NCI-H226 (cell line): Measurements from ENCODE around the gene LRMDA.
A peak's percentile ranks its signal among the peaks of the same experiment; 100 is the strongest.
"Not testable (repeated sequence)": the region's sequence is repeated elsewhere in the genome, so short reads cannot be mapped to it uniquely, and the experiment has no call there.

ENCODE experiments used
- DNase-seq: peaks from one replicate; pipeline ENCODE4 v3.0.0-alpha.2; 2015

Gene LRMDA

DNA sequence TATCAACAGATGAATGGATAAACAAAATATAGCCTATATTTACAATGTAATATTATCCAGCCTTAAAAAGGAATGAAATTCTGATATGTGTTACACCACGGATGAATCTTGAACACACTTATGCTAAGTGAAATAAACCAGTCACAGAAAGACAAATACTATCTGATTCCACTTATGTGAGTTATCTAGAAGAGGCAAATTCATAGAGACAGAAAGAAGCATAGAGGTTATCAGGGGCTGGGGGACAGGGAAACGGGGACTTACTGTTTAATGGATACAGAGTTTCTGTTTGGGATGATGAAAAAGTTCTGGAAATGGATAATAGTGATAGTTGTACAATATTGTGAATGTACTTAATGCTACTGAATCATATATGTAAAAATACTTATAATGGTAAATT, 329.9 kb downstream of the LRMDA start:
- DNase-seq: no peak

DNA sequence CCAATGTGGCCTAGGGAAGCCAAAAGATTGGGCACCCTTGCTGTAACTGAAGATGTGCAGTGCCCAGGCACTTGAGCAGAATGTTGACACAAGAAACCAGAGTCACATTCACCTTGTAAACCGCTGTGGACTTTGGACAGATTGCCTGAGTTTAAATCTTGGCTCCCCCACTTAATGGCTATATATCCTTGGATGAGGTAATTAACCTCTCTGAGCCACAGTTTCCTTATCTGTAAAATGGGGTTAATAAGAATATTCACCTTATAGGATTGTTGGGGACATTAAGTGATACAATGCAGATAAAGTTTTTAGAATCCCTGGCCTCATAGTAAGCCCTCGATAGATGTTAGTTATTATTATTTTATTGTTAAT, 331.0 kb downstream of the LRMDA start:
- no peak for DNase-seq

- no peak for DNase-seq
Observed at GRCh38 chr10:75763652-75764051, 332.2 kb downstream of the LRMDA start.

DNA sequence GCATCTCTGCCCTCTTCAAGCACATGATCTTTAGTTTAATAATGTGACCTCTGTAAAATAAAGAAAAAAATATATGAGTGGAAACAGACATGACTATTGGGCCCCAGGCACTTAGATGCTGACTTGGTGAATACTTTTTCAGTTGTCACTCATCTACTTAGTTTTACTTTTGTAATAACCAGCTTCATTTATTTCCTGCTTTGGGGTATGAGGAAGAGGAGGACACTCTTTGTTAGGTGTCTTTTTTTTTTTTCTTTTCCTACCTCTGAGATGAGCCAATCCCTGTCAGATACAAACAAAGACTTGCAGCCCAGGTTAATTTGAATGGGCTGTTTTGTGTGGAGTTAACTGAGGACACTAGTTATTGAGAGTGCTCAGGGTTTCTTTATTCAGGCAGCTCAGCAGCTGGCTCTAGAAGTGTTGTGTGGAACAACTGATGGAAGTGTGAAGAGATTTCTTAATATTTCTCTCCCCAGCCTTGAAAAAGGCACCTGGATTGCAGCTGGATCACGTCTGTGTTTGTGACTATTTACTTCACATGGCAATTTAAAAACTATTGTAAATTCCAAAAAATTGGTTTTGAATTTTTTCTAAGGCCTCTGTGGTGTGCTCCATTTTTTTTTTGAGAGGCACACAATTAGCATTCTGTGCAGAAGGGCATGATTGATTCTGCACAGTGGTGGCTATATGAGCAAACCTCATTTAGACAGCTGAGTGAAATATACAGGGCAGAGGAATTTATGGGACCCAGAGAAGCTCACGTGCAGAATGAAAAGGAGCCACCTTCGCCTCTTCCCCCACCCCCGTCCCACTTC, 333.8 kb downstream of the LRMDA start:
- DNase-seq: no peak

- no peak for DNase-seq
Observed at GRCh38 chr10:75765789-75766096, 334.3 kb downstream of the LRMDA start.

DNA sequence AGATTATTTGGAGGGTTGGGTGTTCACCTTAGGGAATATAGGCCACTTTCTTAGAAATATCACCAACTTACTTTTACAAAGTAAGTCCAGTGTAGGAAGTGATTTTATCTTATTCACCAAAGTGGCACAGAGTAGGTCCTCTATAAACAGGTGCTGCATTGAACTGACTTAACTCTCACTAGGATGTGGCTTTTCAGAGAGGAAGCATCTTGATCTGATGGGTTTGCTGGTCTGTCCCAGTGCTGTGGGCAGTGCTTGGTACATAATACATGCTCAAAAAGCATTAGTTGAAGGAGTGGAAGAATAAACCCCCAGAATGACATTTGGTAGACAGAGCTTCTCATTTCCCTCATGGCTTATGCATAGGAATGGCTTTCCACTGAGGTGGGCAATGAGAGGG, 334.7 kb downstream of the LRMDA start:
- no peak for DNase-seq

- not testable (repeated sequence) for DNase-seq
Observed at GRCh38 chr10:75766752-75767151, 335.3 kb downstream of the LRMDA start.

DNA sequence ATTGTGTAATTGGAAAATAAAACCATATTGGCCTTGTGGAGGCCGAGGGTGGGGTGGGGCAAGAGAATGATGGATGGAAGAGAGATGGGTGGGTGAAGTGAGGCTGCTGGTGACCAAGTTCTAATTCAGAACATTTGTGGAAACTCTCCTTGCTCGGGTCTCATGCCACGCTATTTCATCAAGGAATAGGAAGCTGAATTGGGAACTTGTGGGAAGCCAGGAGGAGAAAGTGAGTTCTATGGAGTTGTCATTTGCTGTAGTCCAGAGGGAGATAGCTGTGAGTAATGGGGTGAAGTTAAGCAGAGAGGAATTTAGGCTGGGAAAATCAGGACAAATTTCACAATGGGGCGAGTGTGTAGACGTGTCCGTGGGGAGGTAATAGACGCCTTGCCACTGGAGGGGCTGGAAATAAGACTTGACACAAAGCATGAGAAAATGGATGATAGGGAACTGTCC, 339.2 kb downstream of the LRMDA start:
- peak; percentile 11 for DNase-seq

DNA sequence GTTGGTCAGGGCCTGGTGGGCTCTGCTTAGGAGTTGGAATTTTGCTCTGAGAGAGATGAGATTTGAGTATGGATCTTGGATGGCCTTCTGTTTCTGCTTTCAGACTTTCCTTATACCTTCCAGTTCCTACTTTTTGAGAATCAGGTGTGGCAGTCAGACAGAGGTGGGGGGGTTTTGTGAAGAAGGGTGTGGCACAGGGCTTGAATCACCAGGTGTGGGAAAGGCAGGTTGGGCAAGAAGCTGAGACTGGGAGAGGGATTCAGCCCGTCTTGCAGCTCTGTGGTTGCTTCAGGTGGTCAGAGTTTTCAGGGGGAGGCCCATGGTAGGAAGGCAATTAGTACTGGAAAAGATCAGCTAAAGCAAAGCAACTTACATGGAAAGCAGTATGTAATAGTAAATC, 340.2 kb downstream of the LRMDA start:
- DNase-seq: no peak

GRCh38 chr10:75772153-75772887, 340.9 kb downstream of the LRMDA start:
- DNase-seq: no peak

- peak; percentile 78 for DNase-seq
Observed at GRCh38 chr10:75773231-75773780, 341.9 kb downstream of the LRMDA start.

DNA sequence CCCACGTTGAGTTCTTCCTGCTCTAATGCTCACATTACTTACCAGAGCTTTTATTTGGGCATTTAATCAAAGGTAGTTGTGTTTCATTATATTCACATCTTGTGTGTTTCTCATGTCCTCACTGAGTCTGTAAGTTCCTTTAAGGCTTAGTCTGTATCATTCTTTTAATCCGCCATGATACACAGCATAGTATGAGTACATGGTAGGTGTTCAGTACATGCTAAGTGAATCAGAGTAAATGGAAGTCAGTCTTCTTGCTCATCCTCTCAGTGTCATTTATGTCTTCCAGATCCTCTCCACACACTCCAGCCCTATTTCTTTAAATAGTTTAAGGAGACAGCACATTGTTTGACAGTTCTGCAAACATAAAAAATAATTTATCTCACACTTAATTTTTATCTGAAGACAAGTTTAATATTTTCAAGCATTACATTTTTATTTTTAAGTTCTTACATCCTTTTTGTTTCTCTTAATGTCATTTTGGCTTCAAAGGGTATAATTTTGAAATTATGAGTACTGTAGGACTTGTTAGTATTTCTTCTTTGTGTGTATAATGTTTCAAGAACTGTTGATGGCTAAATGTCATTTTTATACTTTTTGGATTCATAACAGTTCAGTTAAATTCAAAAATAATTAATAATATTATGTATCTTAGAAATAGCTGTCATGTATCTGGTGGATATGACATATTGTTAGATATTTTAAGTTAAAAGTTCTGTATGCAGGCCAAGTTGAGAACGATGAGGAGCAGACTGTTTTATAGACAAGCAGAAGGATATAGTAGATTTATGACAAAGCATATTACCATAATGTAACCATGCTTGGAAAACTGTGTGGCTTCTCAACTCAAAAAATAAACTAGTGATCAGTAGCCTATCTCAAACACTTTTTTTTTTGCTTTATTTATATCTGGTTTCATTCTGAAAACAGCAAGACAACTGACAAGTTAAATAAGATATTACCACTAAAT, 342.7 kb downstream of the LRMDA start:
- no peak for DNase-seq

DNA sequence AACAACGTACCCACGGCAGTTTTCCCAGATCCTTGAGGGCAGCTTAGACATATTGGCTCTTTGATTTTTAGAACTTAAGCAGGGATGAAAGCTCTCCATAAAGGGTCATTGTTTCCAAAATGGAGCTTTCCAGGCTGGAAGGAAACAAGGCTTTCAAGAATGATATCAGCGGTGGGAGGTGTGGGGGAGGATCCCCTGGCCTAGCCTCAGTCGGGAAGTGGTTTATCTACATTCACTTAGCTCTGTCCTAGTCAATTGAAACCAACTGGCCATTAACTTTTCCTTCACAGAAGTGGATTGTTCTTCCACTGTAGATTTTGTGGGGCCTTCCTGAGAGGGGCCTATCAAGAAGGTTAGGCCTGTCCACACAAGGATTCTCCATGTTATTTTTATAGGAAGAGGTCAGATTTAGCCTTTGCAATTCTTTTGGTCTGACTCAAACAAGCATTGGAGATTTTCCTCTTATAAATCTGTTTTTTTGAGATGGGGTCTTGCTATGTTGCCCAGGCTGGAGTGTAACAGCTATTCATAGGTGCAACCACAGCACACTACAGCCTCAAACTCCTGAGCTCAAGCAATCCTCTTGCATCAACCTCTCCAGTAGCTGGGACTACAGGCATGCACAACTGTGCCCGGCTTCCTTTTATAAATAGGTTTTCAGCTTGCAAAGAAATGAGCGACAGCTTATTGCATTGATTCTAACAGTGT, 343.5 kb downstream of the LRMDA start:
- no peak for DNase-seq

GRCh38 chr10:75776738-75777504, 345.5 kb downstream of the LRMDA start:
- DNase-seq: no peak

- no peak for DNase-seq
Observed at GRCh38 chr10:75778665-75779064, 347.2 kb downstream of the LRMDA start.

GRCh38 chr10:75779276-75779675, 347.9 kb downstream of the LRMDA start:
- no peak for DNase-seq

- no peak for DNase-seq
Observed at GRCh38 chr10:75782463-75783248, 351.2 kb downstream of the LRMDA start.

DNA sequence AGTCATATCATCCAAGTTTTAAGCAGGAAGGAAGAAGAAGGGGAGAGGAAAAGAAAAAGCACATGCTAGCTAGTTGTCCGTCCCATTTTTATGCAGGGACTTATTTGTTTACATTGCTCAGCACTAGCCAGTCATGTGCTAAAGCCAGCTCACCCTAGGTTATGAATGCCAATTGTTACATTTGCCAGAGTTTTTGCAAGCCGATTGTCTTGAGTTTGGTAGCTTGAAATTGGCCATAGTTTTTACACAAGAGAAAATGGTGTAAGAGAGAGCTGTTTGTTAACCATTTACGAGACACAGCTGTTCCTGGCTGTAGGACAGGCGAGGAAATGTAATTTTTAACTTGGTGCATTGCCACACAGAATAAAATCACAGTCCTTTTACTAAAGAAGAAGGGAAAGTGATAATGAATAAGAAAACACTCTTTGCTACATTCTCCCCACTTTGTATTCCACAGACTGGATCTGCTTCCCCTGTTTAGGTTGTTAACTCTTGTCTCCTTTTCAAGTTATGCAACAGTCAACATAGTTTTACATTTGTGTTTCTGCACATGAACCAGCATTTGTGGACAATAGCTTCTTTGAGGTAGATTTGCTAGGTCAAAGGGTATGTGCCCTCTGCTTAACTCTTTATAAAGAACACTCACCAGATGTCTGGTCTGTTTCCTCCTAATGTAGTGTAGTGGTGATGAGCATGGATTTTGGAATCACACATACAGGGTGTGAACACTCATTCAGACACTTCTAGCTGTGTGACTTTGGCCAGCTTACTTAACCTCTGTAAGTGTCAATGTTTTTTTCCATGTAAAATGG, 357.2 kb downstream of the LRMDA start:
- no peak for DNase-seq

DNA sequence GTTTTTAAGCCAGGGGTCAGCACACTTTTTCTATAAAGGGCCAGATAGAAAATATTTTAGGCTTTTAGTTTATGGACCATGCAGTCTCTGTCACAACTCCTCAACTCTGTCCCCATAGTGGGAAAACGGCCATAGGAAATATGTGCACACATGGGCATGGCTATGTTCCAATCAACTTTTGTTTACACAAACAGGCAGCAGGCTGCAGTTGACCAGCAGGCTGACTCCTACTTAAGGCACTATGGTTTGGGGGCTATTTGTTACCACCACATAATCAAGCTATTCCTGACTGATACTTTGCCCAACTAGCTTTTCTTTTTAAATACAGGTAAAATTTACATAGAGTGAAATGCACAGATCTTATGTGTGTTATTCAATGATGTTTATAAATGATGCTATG, 362.4 kb downstream of the LRMDA start:
- DNase-seq: no peak

DNA sequence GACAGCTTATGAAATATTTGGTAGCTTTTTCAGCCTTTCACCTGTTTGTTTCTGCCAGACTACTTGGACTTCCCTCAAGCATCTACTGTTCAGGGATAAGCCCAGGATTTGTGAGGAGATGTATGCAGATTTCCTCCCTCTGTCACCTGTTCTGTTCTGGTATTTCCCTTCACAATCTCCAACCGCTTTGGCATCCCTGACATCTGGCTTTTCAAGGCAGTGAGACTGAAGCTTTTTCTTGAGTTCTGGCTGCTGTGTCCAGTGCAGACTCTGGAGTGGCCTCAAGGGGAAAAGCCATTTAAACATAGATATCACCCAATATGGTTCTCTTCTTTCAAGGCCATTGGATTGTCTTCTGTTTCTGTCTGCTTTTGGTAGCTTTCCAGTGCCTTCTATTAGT, 369.7 kb downstream of the LRMDA start:
- DNase-seq: no peak
